GM19193 (cell line): ENCODE measurements around the gene IL1R1.

Experiments
- POLR2A ChIP-seq: IDR thresholded peaks from 4 replicates; pipeline ENCODE4 v1.6.1; 2011; ENCODE audit not compliant: insufficient read depth, insufficient read length; ENCODE audit errors: extremely low read depth

Gene IL1R1

GRCh38 chr2:102126660-102127059 lies 15.9 kb upstream of the IL1R1 start:
- TF ChIP-seq POLR2A = no peak

- no peak for TF ChIP-seq POLR2A
Measured at GRCh38 chr2:102129082-102129481, 13.5 kb upstream of the IL1R1 start.

DNA sequence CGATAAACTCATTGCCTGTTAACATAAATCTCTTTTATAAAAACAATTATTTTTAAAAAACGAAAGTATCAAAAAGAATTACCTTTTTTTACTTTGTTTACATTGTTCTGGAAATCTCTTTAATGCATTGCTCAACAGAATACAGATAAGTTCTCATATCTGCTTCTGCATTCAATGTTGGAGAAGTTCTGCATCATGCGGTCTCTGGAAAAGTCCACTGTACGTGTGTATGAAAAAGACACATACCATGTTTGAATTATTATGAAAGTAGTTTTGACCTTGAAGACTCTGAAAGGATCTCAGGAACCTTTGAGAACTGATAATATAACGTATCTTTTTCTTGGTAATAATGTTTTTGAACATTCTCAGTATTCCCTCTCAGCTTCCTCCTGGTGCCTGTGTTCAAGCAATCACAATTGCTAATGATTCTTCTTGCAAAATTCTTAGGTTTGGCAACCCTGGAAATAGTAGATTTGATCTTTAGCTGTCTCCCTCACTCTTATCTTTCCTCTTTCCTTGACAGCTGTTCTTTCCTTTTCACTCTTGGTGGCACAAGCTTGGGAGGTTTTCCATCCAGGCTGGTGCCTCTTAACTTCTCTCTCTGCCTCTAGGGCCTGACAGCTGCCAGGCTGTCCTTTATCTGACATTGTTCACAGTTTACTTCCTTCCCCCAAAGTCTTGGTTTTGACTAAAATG lies 12.4 kb upstream of the IL1R1 start:
- no peak for TF ChIP-seq POLR2A

DNA sequence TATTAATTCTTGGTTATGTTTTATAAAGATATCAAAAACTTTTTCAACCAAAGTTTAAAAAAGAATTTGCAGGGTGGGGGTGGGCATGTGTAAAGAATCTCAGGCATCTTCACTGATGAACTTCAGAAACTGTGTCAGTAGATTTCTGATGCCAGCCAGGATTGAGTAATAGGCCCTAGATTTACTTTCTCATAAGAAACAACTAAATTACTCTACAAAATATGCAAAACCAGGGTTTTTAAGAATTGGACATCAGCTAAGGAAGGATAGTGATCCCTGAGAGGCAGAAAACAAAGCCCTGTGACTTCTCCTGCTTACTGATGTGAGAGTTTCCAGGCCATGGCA lies 11.9 kb upstream of the IL1R1 start:
- TF ChIP-seq POLR2A = no peak

GRCh38 chr2:102131564-102131963 lies 11.0 kb upstream of the IL1R1 start:
- no peak for TF ChIP-seq POLR2A

- no peak for TF ChIP-seq POLR2A
Measured at GRCh38 chr2:102137138-102137537, 5.4 kb upstream of the IL1R1 start.

- no peak for TF ChIP-seq POLR2A
Measured at GRCh38 chr2:102138331-102138730, 4.2 kb upstream of the IL1R1 start.

- TF ChIP-seq POLR2A = no peak
Measured at GRCh38 chr2:102139851-102140250, 2.7 kb upstream of the IL1R1 start.

DNA sequence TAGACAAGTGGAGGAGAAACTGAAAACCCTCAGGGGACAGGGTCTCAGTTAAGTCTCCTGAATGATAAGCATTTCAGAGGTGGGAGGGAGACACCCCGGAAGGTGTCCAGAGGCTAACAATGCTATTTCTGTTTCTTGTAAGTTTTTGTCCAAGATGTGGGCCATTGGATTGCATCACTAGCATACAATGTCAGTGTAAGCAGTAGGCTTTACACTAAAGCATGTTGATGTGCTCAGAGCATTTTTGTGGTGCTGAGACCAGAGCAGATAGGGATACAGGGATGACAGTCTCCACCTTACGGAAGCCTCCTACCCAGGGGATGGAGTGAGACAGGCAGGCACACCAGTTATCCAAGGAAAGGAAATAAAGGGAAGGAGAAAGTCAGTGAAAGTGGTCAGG lies 2.2 kb upstream of the IL1R1 start:
- TF ChIP-seq POLR2A = no peak

GRCh38 chr2:102141011-102141943 lies 1.3 kb upstream of the IL1R1 start:
- TF ChIP-seq POLR2A = no peak

DNA sequence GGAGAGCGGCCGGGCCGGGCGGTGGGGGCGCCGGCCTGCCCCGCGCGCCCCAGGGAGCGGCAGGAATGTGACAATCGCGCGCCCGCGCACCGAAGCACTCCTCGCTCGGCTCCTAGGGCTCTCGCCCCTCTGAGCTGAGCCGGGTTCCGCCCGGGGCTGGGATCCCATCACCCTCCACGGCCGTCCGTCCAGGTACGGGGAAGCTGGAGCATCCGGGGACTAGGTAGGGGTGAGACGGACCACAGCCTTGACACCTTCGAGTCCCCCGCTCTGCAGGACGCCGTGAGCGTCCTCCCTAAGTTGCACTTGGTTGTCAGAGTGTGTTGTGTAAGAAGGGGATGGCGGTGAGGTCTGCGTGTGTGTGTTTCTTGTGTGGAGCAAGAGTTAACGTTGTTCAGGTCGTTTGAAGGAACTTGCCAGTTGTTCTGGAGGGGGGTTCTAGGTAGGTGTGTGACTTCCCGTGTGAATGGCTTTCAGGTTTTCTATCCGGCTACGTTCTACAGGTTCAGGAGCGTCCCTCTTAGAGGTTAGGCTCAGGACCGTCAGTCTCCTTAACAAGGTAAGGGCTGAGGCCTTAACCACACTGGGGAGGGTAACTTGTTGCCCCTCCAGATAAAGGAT lies 393 bp downstream of the IL1R1 start:
- TF ChIP-seq POLR2A = no peak

DNA sequence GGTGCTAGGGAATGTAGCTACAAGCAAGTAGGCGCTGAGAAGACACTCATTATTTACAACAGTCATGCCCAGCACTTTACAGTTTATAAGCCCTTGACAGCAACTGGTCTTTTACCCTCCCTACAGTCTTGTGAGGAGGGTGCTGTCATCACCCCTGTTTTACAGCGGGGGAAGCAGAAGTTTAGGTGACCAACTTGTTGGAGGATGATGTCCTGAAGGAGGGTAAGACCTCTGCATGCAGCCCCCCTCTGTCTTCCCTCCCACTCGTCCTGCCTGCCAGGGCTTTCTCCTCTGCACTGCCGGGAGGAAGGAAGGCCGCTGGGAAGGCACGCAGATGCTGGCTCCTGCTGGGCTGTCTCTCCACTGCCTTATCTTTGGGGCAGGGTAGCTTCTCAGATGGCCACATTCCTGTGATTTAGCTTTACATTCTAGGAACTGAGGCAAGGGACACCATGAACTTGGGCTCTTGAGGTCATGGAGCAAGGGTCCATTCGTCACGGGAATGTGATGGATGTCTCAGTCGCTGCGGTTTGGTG lies 972 bp downstream of the IL1R1 start:
- TF ChIP-seq POLR2A = no peak

GRCh38 chr2:102144128-102144527 lies 1.6 kb downstream of the IL1R1 start:
- TF ChIP-seq POLR2A = no peak

- TF ChIP-seq POLR2A = no peak
Measured at GRCh38 chr2:102145107-102145506, 2.6 kb downstream of the IL1R1 start.

DNA sequence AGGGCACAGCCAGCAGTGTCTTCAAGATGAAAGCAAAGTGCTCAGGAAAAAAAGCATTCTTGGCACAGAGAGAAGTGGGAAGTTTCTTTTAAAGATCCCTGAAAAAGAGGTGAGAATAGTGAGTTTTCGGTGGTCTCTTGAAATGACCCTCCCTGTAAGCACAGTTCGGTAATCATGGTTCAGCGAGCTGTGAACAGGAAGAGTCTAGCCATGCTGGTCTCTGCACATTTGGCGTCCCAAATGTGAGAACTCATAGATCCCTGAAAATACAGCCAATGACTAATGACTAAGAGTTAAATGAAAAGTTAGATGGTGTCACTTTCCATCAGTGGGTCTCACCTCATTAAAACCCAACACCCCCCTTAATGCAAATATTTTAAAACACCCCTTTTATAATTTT lies 3.4 kb downstream of the IL1R1 start:
- no peak for TF ChIP-seq POLR2A

DNA sequence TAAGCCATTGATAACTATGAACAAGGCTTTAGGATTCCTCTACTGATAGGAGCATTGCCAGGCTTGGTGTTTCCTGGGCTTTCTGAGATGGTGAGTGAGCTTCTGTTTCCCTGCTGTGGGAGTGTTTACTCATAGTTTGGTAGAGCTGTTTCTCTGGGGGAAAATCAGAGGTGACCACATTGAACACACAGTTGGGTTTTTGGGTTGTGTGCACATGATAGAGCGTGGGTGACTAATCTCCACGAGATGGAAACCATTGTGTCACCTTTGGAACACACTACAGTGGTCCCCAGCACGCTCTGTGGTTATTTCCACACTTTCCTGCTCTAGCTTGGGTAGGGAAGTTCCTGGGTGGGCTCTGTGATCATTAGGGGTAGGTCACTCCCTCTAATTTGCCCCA lies 5.4 kb downstream of the IL1R1 start:
- no peak for TF ChIP-seq POLR2A

GRCh38 chr2:102149243-102149642 lies 6.7 kb downstream of the IL1R1 start:
- no peak for TF ChIP-seq POLR2A
